ENCODE measurements around the gene TNPO2. TPM values are rescaled to one million over a fixed set of nuclear protein-coding genes. Genes with fewer than 3 reads are reported as not detected.

TNPO2 gene
- total and polyA plus RNA-seq, 2 of the 13 experiments (the other 11 are each of a cell fraction or from before 2014, with no cell fraction given), result 31.7 to 61.0 TPM

GRCh38 chr19:12696366-12697335, 27.1 kb downstream of the TNPO2 start, which contains the start of gene FBXW9 (continued):
- TF ChIP-seq YEATS2 (CRISPR knock-in tag; IDR thresholded peaks at IDR 0.05; ENCODE audit: borderline replicate concordance) (peak; percentile 94), ZSCAN9 (CRISPR knock-in tag; IDR thresholded peaks at IDR 0.05; ENCODE audit: borderline replicate concordance) (0 out of 2 replicates have a peak, but pooled peaks have one; percentile 57), FOXK1 (CRISPR knock-in tag; IDR thresholded peaks at IDR 0.05; ENCODE audit: borderline replicate concordance, low read depth) (peak; percentile 94), ESRRA (CRISPR knock-in tag; IDR thresholded peaks at IDR 0.05; ENCODE audit: low read depth) (0 out of 2 replicates have a peak, but pooled peaks have one; percentile 28), KMT2B (CRISPR knock-in tag; IDR thresholded peaks at IDR 0.05) (peak; percentile 94), DPF2 (CRISPR knock-in tag; IDR thresholded peaks at IDR 0.05; ENCODE audit: borderline replicate concordance, low read depth) (no peak), ZBTB25 (CRISPR knock-in tag; IDR thresholded peaks at IDR 0.05) (peak; percentile 71; the same call in 1 of the 2 replicates), ZBTB7B (CRISPR knock-in tag; IDR thresholded peaks at IDR 0.05) (peak; percentile 87), ZBTB3 (CRISPR knock-in tag; IDR thresholded peaks at IDR 0.05; ENCODE audit: borderline replicate concordance, low read depth) (peak; percentile 78; the same call in 1 of the 2 replicates), PHB2 (IDR thresholded peaks at IDR 0.05; ENCODE audit: partially characterized antibody) (no peak), RORA (CRISPR knock-in tag; IDR thresholded peaks at IDR 0.05) (no peak), ZNF501 (CRISPR knock-in tag; IDR thresholded peaks at IDR 0.05) (peak; percentile 94), ZNF558 (CRISPR knock-in tag; IDR thresholded peaks at IDR 0.05; ENCODE audit: borderline replicate concordance) (no peak), SOX13 (IDR thresholded peaks at IDR 0.05) (no peak), SOX13 (CRISPR knock-in tag; conservative IDR thresholded peaks at IDR 0.05 in 1 of 2, IDR thresholded peaks at IDR 0.05 in 1 of 2) (0 out of 4 replicates have a peak, but pooled peaks of 1 of the 2 experiments have one; percentile 25), ZNF367 (CRISPR knock-in tag; IDR thresholded peaks at IDR 0.05; ENCODE audit: borderline replicate concordance) (no peak), ZC3H13 (CRISPR knock-in tag; IDR thresholded peaks at IDR 0.05) (no peak), SOX5 (CRISPR knock-in tag; IDR thresholded peaks at IDR 0.05; ENCODE audit: borderline replicate concordance) (peak; percentile 31; the same call in 1 of the 2 replicates), EZH2 (conservative IDR thresholded peaks at IDR 0.05; ENCODE audit: low read depth, low read length) (no peak), ZNF337 (CRISPR knock-in tag; IDR thresholded peaks at IDR 0.05; ENCODE audit: borderline replicate concordance, low read depth) (peak; percentile 79; the same call in 1 of the 2 replicates), ZNF839 (CRISPR knock-in tag; IDR thresholded peaks at IDR 0.05; ENCODE audit: borderline replicate concordance) (0 out of 2 replicates have a peak, but pooled peaks have one; percentile 38), ZNF605 (CRISPR knock-in tag; IDR thresholded peaks at IDR 0.05) (peak; percentile 44; the same call in 1 of the 2 replicates), HOXA9 (CRISPR knock-in tag; IDR thresholded peaks at IDR 0.05; ENCODE audit: borderline replicate concordance) (no peak), HMG20B (CRISPR knock-in tag; conservative IDR thresholded peaks at IDR 0.05) (no peak), JUN (CRISPR knock-in tag; IDR thresholded peaks at IDR 0.05) (no peak), ZNF704 (CRISPR knock-in tag; IDR thresholded peaks at IDR 0.05; ENCODE audit: borderline replicate concordance) (peak; percentile 80; the same call in 1 of the 2 replicates), ZBTB1 (CRISPR knock-in tag; IDR thresholded peaks at IDR 0.05; ENCODE audit: borderline replicate concordance) (no peak), ZNF773 (CRISPR knock-in tag; IDR thresholded peaks at IDR 0.05; ENCODE audit: borderline replicate concordance) (no peak), MBNL3 (CRISPR knock-in tag; conservative IDR thresholded peaks at IDR 0.05) (no peak)
